ENCODE data around the gene SIAH2. TPM values are rescaled to one million over a fixed set of nuclear protein-coding genes. Genes with fewer than 3 reads are reported as not detected.

SIAH2 gene
- total RNA-seq, 1 experiment from 2014 or later: 24.0 TPM

GRCh38 chr3:150757768-150758167 is 5.2 kb downstream of the SIAH2 start:
- TF ChIP-seq CTCF (IDR thresholded peaks at IDR 0.05) (no peak), TCF7L2 (IDR thresholded peaks at IDR 0.05; ENCODE audit: low read depth, low read length) (no peak), REST (IDR thresholded peaks at IDR 0.05; ENCODE audit: insufficient read depth in 1 of 2, low read depth in 2 of 2, low read length in 1 of 2) (no peak), SIN3A (IDR thresholded peaks at IDR 0.05; ENCODE audit: borderline replicate concordance, insufficient read depth, low read depth, low read length) (no peak), POLR2AphosphoS5 (IDR thresholded peaks at IDR 0.05; ENCODE audit: low read depth, low read length) (no peak)
- Histone ChIP-seq H3K36me3 (ENCODE audit: control insufficient read depth, insufficient read depth, low read length) (peaks cover 8% of the 10 kb centered on the region), H3K27me3 (ENCODE audit: control insufficient read depth, insufficient read depth, low read length) (no peaks in the 10 kb centered on the region), H3K4me3 (ENCODE audit: low read depth in 2 of 2, low read length in 2 of 2) (no peak overlapping the region), H3K27ac (ENCODE audit: low read length) (no peak overlapping the region), H3K9me3 (ENCODE audit: control insufficient read depth, insufficient read depth, low read depth, low read length) (no peaks in the 10 kb centered on the region), H3K4me1 (ENCODE audit: control insufficient read depth, insufficient read depth, low read length) (peaks cover 20% of the 10 kb centered on the region)
- ChIA-PET CTCF (no interaction called here), POLR2A (interaction anchor here (0.7 kb wide), 1 partner anchor 55 kb away, joined by 7 read pairs; no protein-coding TSS in a partner anchor)
- DNase-seq (ENCODE audit: low read depth, low spot score) (no peak), ATAC-seq (no peak)
- in situ Hi-C loops (cut with HindIII; ENCODE audit: low pct_unique_long_range_greater_than_20kb, low sequenced_read_pairs) (no loop called here), intact Hi-C loops (cut with micrococcal nuclease; ENCODE audit: unreplicated experiment) (no loop called here)
- BruUV-seq (replicated peaks): no TSS peak

- Histone ChIP-seq H3K4me1 (ENCODE audit: control insufficient read depth, insufficient read depth, low read length) (peaks cover 20% of the 10 kb centered on the region), H3K9me3 (ENCODE audit: control insufficient read depth, insufficient read depth, low read depth, low read length) (no peaks in the 10 kb centered on the region), H3K27me3 (ENCODE audit: control insufficient read depth, insufficient read depth, low read length) (no peaks in the 10 kb centered on the region), H3K27ac (ENCODE audit: low read length) (no peak overlapping the region), H3K36me3 (ENCODE audit: control insufficient read depth, insufficient read depth, low read length) (peaks cover 7% of the 10 kb centered on the region), H3K4me3 (ENCODE audit: low read depth in 2 of 2, low read length in 2 of 2) (no peak overlapping the region)
- POLR2A ChIA-PET: no interaction called here
- intact Hi-C loops (cut with micrococcal nuclease; ENCODE audit: unreplicated experiment): no loop called here
- TF ChIP-seq TCF7L2 (IDR thresholded peaks at IDR 0.05; ENCODE audit: low read depth, low read length) (no peak), REST (IDR thresholded peaks at IDR 0.05; ENCODE audit: insufficient read depth in 1 of 2, low read depth in 2 of 2, low read length in 1 of 2) (no peak), CTCF (IDR thresholded peaks at IDR 0.05) (no peak), SIN3A (IDR thresholded peaks at IDR 0.05; ENCODE audit: borderline replicate concordance, insufficient read depth, low read depth, low read length) (no peak), POLR2AphosphoS5 (IDR thresholded peaks at IDR 0.05; ENCODE audit: low read depth, low read length) (no peak)
- DNase-seq (ENCODE audit: low read depth, low spot score): no peak
- no TSS peak for BruUV-seq (replicated peaks)
- in situ Hi-C loops (cut with HindIII; ENCODE audit: low pct_unique_long_range_greater_than_20kb, low sequenced_read_pairs): no loop called here
- CTCF ChIA-PET: no interaction called here
- no peak for ATAC-seq
Measured at GRCh38 chr3:150757364-150757763, 5.6 kb downstream of the SIAH2 start.
